Activated CD4-positive, CD25-positive, alpha-beta regulatory T cell treated with anti-CD3 and anti-CD28 coated beads, Interleukin-2, amount 50 U/mL, for 24 hours (primary cell): ENCODE data around the gene MMP19.
A peak's percentile ranks its signal among the peaks of the same experiment; 100 is the strongest.
"Not testable (repeated sequence)": the region's sequence is repeated elsewhere in the genome, so short reads cannot be mapped to it uniquely, and the experiment has no call there.

ENCODE experiments used
- ATAC-seq, 2 donors: fragments of 150-1000 bp; cut with Tn5 transposase; one replicate each; pipeline ENCODE4 v1.10.0; 2021; ENCODE audit warnings: mild to moderate bottlenecking in 1 of 2, moderate library complexity in 1 of 2

Gene MMP19

GRCh38 chr12:55840581-55841351, 2.0 kb downstream of the MMP19 start:
- no peak for ATAC-seq

DNA sequence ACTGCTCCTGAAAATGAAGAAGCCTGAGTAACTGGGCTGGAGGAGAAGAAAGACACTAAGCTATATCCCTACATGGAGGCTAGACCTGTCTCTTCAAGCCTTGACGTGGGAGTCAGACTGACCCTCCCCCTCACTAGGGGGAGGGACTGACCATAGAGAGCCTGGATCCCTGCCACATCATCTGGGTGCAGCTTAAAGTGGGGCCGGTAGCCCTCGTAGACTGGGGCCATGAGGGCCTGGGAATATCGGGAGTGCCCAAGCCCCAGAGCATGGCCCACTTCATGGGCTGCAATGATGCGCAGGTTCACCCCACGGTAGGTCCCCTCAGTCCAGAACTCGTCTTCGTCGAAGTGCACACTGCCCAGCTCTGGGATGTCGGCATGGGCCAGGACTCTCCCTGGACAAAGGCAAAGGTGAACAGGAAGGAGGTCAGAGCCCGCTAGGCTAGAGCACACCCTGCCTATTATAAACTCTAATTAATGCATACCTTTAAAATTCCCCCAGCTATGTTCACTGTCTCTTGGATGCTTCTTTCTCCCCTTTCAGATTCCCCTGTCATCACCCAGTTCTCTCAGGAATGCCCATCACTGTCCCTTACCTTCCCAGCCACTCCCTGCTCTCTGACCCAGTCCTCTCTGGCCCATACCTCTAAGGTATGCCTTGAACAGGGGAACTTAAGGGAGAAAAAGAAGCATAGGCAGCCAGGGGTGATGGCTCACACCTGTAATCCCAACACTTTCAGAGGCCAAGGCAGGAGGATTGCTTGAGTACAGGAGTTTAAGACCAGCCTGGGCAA, 3.2 kb downstream of the MMP19 start:
- ATAC-seq: no peak

GRCh38 chr12:55838361-55838760, 4.4 kb downstream of the MMP19 start:
- ATAC-seq: no peak

- ATAC-seq: not testable (repeated sequence)
Measured at GRCh38 chr12:55834400-55834799, 8.3 kb downstream of the MMP19 start.

DNA sequence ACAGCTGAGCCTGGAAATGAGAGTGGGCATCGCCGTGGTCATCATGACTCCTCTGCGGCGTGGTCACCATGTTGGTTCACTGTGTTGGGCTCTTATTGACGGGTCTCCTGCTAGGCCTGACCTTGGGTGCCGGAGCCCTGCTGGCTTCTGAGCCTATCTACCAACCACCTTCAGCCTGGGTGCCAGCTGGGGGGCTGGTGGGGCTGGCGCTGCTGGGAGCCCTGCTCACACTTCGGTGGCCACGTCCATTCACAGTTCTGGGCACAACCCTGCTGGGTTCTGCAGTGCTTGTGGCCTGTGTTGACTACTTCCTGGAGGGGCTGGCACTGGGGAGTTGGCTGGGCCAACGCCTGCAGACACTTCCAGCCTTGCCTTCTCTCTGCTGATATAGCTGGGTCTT, 9.7 kb downstream of the MMP19 start:
- ATAC-seq: no peak

DNA sequence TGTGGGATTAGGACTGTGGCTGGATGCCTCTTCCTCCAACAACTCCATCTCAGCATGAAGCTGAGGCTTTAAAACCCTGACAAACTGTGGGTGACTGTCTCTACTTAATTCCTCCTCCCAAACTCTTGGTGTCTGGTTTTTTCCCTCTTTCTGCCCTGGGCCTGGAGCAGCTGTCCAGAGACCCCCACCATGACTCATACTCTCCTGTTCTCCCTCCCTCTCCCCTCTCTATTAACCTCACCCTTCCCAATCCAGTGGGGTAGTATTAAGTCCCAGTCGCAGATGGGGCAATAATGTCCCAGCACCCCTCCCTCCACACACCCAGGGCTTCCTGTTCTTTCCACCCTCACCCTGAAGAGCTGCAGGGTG, 11.3 kb downstream of the MMP19 start:
- ATAC-seq: no peak

DNA sequence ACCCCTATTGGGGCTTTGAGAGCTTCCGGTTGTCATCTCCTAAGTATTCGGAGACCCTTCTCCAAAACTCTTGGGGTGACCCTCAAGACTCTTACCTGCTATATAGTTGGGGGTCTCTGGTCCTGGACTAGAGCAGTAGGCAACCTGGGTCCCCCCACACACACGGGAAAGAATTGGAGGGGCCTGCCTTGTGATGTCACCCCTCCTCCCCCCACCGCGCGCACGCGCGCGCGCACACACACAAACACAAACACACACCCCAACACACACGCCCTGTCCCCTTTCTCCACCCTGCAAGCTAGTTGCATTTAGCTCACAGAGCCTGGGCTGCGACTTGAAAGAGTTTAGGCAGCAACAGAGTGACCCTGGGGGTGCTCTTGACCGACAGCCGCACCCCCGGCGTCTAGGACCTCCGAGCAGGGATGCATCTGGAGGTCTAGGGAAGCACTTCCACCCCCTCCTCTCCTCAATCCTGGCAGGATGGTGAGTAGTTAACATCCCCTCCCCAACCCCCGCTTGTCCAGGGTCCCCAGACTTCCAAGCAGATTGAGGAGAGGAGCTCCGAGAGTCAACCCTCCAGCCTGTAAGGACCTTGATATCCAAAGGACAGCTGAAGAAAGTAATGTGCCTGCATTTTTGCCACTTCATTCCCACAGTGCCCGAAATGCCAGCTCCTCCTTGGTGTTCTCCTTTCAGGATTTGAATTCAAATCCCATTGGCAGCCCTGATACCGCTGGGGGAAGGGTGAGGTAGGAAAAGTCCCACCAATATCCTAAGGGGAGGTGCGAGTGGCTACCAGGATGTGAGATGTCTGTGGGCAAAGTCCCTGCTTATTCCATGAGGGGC, 11.9 kb downstream of the MMP19 start:
- ATAC-seq: no peak

- peak; percentile 2 to 9 for ATAC-seq
Measured at GRCh38 chr12:55829967-55830600, 12.7 kb downstream of the MMP19 start.

DNA sequence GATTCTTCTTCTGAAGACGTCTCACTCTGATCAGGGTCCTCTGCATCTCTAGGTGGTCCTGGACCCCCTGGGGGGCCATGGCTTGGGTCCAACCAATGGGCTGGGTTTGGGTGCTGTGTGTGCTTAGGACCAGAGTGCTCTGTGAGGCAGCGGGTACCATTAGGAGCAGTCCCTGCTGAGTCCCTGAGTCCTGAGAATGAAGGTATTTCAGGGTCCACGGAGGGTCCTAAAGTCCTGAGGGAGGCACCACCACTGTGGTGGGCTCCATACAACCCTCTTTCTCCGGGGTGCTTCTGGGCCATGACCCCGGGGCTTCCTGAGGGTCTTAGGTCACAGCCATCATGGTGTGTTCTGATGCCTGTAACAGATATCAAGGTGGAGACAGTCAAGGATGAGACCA, 14.4 kb downstream of the MMP19 start:
- ATAC-seq: no peak

GRCh38 chr12:55827806-55828205, 14.9 kb downstream of the MMP19 start:
- ATAC-seq: no peak

DNA sequence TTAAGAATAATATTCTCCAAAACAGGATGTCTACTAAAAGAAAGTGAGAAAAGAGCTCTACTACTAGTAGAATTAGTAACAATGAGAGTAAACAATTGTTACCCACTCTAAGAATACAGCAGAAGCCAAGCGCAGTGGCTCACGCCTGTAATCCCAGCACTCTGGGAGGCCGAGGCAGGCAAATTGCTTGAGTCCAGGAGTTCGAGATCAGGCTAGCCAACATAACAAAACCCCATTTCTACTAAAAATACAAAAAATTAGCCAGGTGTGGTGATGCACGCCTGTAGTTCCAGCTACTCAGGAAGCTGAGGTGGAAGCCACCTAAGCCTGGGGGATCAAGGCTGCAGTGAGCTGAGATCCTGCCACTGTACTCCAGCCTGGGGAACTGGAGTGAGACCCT, 18.0 kb downstream of the MMP19 start:
- no peak for ATAC-seq

GRCh38 chr12:55823419-55823818, 19.3 kb downstream of the MMP19 start:
- ATAC-seq: no peak

- ATAC-seq: no peak
Measured at GRCh38 chr12:55822228-55822627, 20.5 kb downstream of the MMP19 start.

GRCh38 chr12:55820679-55821078, 22.1 kb downstream of the MMP19 start:
- ATAC-seq: no peak

DNA sequence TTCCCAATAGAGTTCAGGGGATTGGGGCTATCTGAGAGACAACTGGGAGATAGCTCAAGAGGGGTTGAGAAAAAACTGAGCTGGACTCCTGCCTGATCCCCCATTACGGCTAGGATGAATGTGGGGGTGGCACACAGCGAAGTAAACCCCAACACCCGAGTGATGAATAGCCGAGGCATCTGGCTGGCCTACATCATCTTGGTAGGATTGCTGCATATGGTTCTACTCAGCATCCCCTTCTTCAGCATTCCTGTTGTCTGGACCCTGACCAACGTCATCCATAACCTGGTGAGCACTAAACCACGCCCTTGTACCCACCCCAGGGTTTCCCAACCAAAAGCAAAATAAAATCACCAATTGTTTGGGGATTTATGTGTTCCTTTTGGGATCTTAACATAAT, 23.9 kb downstream of the MMP19 start:
- ATAC-seq: no peak

DNA sequence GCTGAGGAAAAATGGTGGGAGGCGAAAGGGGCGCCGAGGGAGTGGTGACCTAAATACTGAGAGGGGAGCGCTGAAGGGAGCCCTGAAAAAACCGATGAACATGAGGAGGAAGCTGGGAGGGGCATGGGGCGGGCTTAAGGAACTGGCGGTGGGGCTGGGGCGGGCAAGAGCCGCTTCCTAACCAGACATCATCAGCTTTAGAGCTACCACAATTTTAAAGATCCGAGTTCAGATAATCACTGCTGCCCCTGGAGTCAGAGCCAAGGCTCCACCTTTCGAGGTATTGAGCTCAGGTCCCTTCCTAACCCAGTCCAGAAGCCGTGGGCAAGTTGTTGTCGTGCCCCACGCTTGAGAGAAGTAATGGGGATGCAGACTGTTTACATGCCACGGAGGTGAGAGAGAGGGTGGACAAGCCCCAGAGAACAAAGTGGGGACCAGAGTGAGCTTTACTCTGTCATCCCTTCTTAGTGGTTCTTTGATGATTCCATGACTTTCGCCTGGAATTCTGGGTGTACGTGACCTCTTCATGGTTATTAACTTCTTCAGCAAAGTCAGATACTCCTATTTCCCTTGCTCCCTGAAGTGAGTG, 24.5 kb downstream of the MMP19 start:
- ATAC-seq: peak; percentile 39 to 40

DNA sequence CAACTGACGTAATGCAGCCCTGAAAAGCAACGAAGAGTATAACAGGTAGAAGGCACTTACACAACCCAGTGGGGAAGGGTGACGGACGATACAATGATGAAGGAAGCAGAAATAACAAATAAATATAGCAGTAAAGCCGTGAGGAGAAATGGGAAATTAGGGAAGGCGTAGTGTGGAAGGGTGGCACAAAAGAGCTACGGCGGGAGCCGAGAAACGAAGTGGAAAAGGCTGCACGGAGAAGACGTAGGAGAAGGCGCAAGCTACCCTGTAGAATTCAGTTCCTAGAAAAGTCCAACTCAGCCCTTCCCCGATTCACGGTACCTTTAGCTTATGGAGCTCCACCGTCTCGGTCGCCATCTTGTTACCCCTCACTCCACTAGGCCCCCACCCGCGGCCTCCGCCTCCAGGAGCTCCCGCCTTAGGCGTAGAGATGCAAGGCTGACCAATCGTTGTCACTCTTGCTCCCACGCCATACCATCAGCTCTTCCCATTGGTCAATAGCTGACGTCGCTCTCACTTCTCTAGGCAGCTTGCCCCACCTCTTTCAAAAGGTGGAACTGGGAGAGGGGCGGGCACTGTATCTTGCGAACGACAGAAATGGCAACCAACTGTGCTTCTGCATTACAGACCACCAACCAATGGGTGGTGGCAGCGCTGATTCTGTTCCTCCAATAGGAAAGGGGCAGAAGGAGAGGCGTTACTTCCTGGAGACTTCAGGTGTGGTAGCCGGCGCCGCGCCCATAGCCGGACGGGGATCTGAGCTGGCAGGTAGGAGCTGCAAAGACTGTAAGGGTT, 25.2 kb downstream of the MMP19 start, which contains the start of the genes ORMDL2 and SARNP:
TSS of gene ORMDL2 (plus strand) at position 697 of the 795 bp plus-strand sequence. CDS start 959 bp downstream, outside the sequence.
TSS of gene SARNP (minus strand) at position 380 of the 795 bp plus-strand sequence. CDS start at position 357, 23 bp downstream.
- ATAC-seq: peak; percentile 96

GRCh38 chr12:55816881-55817344, 25.8 kb downstream of the MMP19 start:
- no peak for ATAC-seq

GRCh38 chr12:55815473-55815872, 27.3 kb downstream of the MMP19 start:
- ATAC-seq: no peak

DNA sequence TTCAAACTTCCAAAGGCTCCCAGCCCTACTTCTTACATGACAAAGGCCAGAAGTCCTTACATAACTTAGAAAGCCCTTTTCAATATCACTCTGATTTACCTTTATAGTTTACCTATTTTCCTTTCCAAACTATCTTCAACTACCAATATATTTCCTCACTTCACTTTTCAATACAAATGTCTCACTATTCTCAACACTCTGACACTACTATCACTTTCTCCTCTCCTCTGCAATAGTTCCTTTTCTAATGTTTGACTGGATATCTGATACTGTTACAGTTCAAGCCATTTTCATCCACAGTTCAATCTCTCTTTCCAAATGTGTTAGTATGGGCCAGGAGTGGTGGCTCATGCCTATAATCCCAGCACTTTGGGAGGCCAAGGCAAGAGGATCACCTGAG, 28.5 kb downstream of the MMP19 start:
- ATAC-seq: no peak

DNA sequence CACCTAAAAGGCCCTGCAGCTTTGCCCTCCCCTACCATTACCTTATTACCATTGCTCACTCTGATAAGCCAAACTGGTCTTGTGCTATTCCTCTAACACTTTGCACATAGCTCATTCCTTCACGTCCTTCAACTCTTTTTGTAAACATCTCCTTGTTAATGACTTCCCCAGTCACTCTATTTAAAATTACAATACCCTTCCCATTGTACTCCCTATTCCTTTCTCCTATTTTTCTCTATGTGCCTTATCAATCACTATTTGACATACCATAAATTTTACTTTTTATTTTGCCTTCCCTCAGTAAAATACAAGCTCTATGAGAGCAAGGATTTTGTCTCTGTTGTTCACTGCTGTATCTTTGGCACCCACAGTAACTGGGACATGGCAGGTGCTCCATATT, 30.6 kb downstream of the MMP19 start:
- no peak for ATAC-seq
